Osteocyte (in vitro differentiated cells): Measurements from ENCODE around the gene ZBP1. TPM values are rescaled to one million over a fixed set of nuclear protein-coding genes. Genes with fewer than 3 reads are reported as not detected.

ENCODE experiments used
- DNase-seq: peaks from one replicate; pipeline ENCODE4 v3.0.0; 2021; ENCODE audit warnings: mixed read lengths; ENCODE audit not compliant: unreplicated experiment; ENCODE audit errors: extremely low spot score
- H3K27ac Mint-ChIP-seq: one replicate; pipeline ENCODE4 v1.8.0; 2021; ENCODE audit warnings: mild to moderate bottlenecking, mixed read lengths; ENCODE audit not compliant: unreplicated experiment
- H3K27me3 Mint-ChIP-seq: one replicate; pipeline ENCODE4 v1.8.0; 2021; ENCODE audit warnings: mixed read lengths; ENCODE audit not compliant: unreplicated experiment
- H3K36me3 Mint-ChIP-seq: one replicate; pipeline ENCODE4 v1.8.0; 2021; ENCODE audit warnings: mixed read lengths; ENCODE audit not compliant: unreplicated experiment
- H3K4me1 Mint-ChIP-seq: one replicate; pipeline ENCODE4 v1.8.0; 2021; ENCODE audit warnings: mixed read lengths; ENCODE audit not compliant: unreplicated experiment
- H3K4me3 Mint-ChIP-seq: one replicate; pipeline ENCODE4 v1.8.0; 2021; ENCODE audit warnings: mild to moderate bottlenecking, moderate library complexity, mixed read lengths; ENCODE audit not compliant: unreplicated experiment
- H3K9me3 Mint-ChIP-seq: one replicate; pipeline ENCODE4 v1.8.0; 2021; ENCODE audit warnings: mixed read lengths; ENCODE audit not compliant: unreplicated experiment
- CTCF ChIP-seq: fragments of 200-600 bp; sonication (generic); IDR thresholded peaks from 2 replicates; pipeline ENCODE4 v1.5.0; 2021; ENCODE audit warnings: antibody characterized with exemption, mild to moderate bottlenecking, moderate library complexity
- total RNA-seq: library from RNA; stranded (reverse); gene quantifications from 2 replicates; pipeline ENCODE4 v1.2.1, GENCODE V29; 2021

ZBP1 gene
- total RNA-seq, 1 donor from 2014 or later: not detected

- no peak overlapping the region for H3K27ac Mint-ChIP-seq
- no peak overlapping the region for H3K4me3 Mint-ChIP-seq
- peak; percentile 79 for DNase-seq
- H3K4me1 Mint-ChIP-seq: peaks cover 1% of the 10 kb centered on the region
- no peaks in the 10 kb centered on the region for H3K9me3 Mint-ChIP-seq
- no peak for TF ChIP-seq CTCF
- peaks cover 21% of the 10 kb centered on the region for H3K36me3 Mint-ChIP-seq
- H3K27me3 Mint-ChIP-seq: no peaks in the 10 kb centered on the region
Observed at GRCh38 chr20:57657535-57658446, 37.6 kb upstream of the ZBP1 start.

GRCh38 chr20:57656821-57657534 lies 36.8 kb upstream of the ZBP1 start:
- no peak overlapping the region for H3K27ac Mint-ChIP-seq

GRCh38 chr20:57656252-57656820 lies 36.1 kb upstream of the ZBP1 start:
- no peak for TF ChIP-seq CTCF
- Mint-ChIP-seq H3K9me3 (no peaks in the 10 kb centered on the region), H3K27me3 (no peaks in the 10 kb centered on the region), H3K4me3 (no peak overlapping the region), H3K4me1 (peaks cover 1% of the 10 kb centered on the region), H3K27ac (no peak overlapping the region), H3K36me3 (peaks cover 24% of the 10 kb centered on the region)
- peak; percentile 81 for DNase-seq

More at GRCh38 chr20:57656821-57657534, 36.8 kb upstream of the ZBP1 start:
- H3K27me3 Mint-ChIP-seq: no peaks in the 10 kb centered on the region
- DNase-seq: peak; percentile 76
- H3K4me3 Mint-ChIP-seq: no peak overlapping the region
- no peaks in the 10 kb centered on the region for H3K9me3 Mint-ChIP-seq
- peaks cover 1% of the 10 kb centered on the region for H3K4me1 Mint-ChIP-seq
- no peak for TF ChIP-seq CTCF
- peaks cover 21% of the 10 kb centered on the region for H3K36me3 Mint-ChIP-seq

GRCh38 chr20:57655809-57656155 lies 35.6 kb upstream of the ZBP1 start:
- Mint-ChIP-seq H3K4me1 (peaks cover 1% of the 10 kb centered on the region), H3K27ac (no peak overlapping the region), H3K27me3 (no peaks in the 10 kb centered on the region), H3K9me3 (no peaks in the 10 kb centered on the region), H3K4me3 (no peak overlapping the region), H3K36me3 (peaks cover 28% of the 10 kb centered on the region)
- no peak for DNase-seq
- TF ChIP-seq CTCF: no peak
